ENCODE data around the gene CACNA1C.

The CACNA1C gene

GRCh38 chr12:2492236-2492635 is 439.4 kb downstream of the CACNA1C start:
- TF ChIP-seq CTCF (IDR thresholded peaks at IDR 0.05; ENCODE audit: borderline replicate concordance, extremely low read depth, low read length, poor library complexity, severe bottlenecking) (no peak), EZH2 (IDR thresholded peaks at IDR 0.05; ENCODE audit: borderline replicate concordance, low read depth, low read length, severe bottlenecking) (no peak)
- H3K4me3 ChIP-seq (ENCODE audit: low read depth in 1 of 2, low read length in 2 of 2) = no peak overlapping the region
- peaks cover 4% of the 10 kb centered on the region; the same call in 1 of the 2 replicates for H4K20me1 ChIP-seq (ENCODE audit: insufficient read depth, low read length)
- no peaks in the 10 kb centered on the region for H3K9me3 ChIP-seq (ENCODE audit: insufficient read depth, low read length, severe bottlenecking)
- ATAC-seq (ENCODE audit: insufficient read depth, low read depth) (no peak), DNase-seq (no peak)
- no peak overlapping the region for H2AFZ ChIP-seq (ENCODE audit: low read depth, low read length)
- H3K9ac ChIP-seq (ENCODE audit: low read depth, low read length) = no peak overlapping the region
- H3K79me2 ChIP-seq (ENCODE audit: insufficient read depth, low read length) = no peaks in the 10 kb centered on the region
- no peak overlapping the region for H3K27ac ChIP-seq (ENCODE audit: low read length)
- H3K27me3 ChIP-seq (ENCODE audit: insufficient read depth, low read length, poor library complexity) = peaks cover 30% of the 10 kb centered on the region
- no peak overlapping the region for H3K4me2 ChIP-seq (ENCODE audit: insufficient read depth, low read length)
- no peaks in the 10 kb centered on the region for H3K4me1 ChIP-seq (ENCODE audit: insufficient read depth, low read length)
- H3K36me3 ChIP-seq (ENCODE audit: insufficient read depth, low read length) = no peaks in the 10 kb centered on the region

GRCh38 chr12:2493086-2493485 is 440.3 kb downstream of the CACNA1C start:
- no peak overlapping the region for H3K27ac ChIP-seq (ENCODE audit: low read length)
- H3K9me3 ChIP-seq (ENCODE audit: insufficient read depth, low read length, severe bottlenecking) = no peaks in the 10 kb centered on the region
- H3K4me2 ChIP-seq (ENCODE audit: insufficient read depth, low read length) = no peak overlapping the region
- no peaks in the 10 kb centered on the region for H3K4me1 ChIP-seq (ENCODE audit: insufficient read depth, low read length)
- ATAC-seq (ENCODE audit: insufficient read depth, low read depth) = no peak
- H3K9ac ChIP-seq (ENCODE audit: low read depth, low read length) = no peak overlapping the region
- H3K36me3 ChIP-seq (ENCODE audit: insufficient read depth, low read length) = no peaks in the 10 kb centered on the region
- H2AFZ ChIP-seq (ENCODE audit: low read depth, low read length) = no peak overlapping the region
- H4K20me1 ChIP-seq (ENCODE audit: insufficient read depth, low read length) = peaks cover 4% of the 10 kb centered on the region; the same call in 1 of the 2 replicates
- H3K27me3 ChIP-seq (ENCODE audit: insufficient read depth, low read length, poor library complexity) = peaks cover 33% of the 10 kb centered on the region
- H3K4me3 ChIP-seq (ENCODE audit: low read depth in 1 of 2, low read length in 2 of 2) = no peak overlapping the region
- TF ChIP-seq EZH2 (IDR thresholded peaks at IDR 0.05; ENCODE audit: borderline replicate concordance, low read depth, low read length, severe bottlenecking) = no peak
- TF ChIP-seq CTCF (IDR thresholded peaks at IDR 0.05; ENCODE audit: borderline replicate concordance, extremely low read depth, low read length, poor library complexity, severe bottlenecking) = no peak
- no peaks in the 10 kb centered on the region for H3K79me2 ChIP-seq (ENCODE audit: insufficient read depth, low read length)
- no peak for DNase-seq

- Histone ChIP-seq H3K27ac (ENCODE audit: low read length) (no peak overlapping the region), H3K9me3 (ENCODE audit: insufficient read depth, low read length, severe bottlenecking) (no peaks in the 10 kb centered on the region), H3K36me3 (ENCODE audit: insufficient read depth, low read length) (no peaks in the 10 kb centered on the region), H3K4me1 (ENCODE audit: insufficient read depth, low read length) (no peaks in the 10 kb centered on the region), H3K4me2 (ENCODE audit: insufficient read depth, low read length) (no peak overlapping the region), H3K4me3 (ENCODE audit: low read depth in 1 of 2, low read length in 2 of 2) (no peak overlapping the region), H2AFZ (ENCODE audit: low read depth, low read length) (no peak overlapping the region), H3K9ac (ENCODE audit: low read depth, low read length) (no peak overlapping the region), H4K20me1 (ENCODE audit: insufficient read depth, low read length) (peaks cover 4% of the 10 kb centered on the region; the same call in 1 of the 2 replicates), H3K27me3 (ENCODE audit: insufficient read depth, low read length, poor library complexity) (peaks cover 30% of the 10 kb centered on the region), H3K79me2 (ENCODE audit: insufficient read depth, low read length) (no peaks in the 10 kb centered on the region)
- TF ChIP-seq CTCF (IDR thresholded peaks at IDR 0.05; ENCODE audit: borderline replicate concordance, extremely low read depth, low read length, poor library complexity, severe bottlenecking) (no peak), EZH2 (IDR thresholded peaks at IDR 0.05; ENCODE audit: borderline replicate concordance, low read depth, low read length, severe bottlenecking) (no peak)
- DNase-seq = no peak
- no peak for ATAC-seq (ENCODE audit: insufficient read depth, low read depth)
Measured at GRCh38 chr12:2494486-2495192, 441.9 kb downstream of the CACNA1C start.

All from DND-41 (cell line).